ENCODE measurements around the gene GLG1. TPM values are rescaled to one million over a fixed set of nuclear protein-coding genes. Genes with fewer than 3 reads are reported as not detected.

GLG1 gene
- total RNA-seq, 4 donors from 2014 or later, result 72.0 to 170 (median 105) TPM

DNA sequence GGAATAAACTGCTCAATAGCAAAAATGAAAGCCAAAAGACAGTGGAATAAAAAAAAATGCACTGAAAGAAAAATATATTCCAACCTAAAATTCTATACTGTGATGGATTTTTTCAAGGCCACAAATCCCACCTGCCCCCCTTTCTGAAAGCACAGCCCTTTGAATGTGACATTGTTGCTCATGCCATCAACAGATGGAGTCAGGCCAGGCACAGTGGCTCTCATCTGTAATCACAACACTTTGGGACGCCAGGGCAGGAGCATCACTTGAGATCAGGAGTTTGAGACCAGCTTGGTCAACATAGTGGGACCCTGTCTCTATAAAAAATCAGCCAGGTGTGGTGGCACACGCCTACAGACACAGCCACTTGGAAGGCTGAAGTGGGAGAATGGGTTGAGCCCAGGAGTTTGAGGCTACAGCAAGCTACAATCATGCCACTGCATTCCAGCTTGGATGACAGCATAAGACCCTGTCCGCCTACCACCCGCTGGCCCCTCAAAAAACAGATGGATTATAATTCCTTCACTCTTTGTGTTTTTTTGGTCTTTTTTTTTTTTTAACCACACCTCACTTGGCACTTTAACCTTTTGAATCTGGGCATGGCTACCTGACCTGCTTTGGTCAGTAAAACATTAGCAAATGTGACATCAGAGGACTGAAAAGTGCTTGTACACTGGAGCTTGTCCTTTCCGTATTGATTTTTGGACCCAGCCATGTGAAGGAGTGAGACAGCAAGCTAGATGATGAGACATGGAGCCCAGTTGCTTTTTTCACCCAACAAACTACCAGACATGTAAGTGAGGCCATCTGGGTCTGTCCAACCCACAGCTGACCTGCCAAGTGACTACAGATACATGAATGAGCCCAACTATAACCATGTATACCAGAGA, 36.3 kb downstream of the GLG1 start:
- Histone ChIP-seq H3K4me1 (peaks cover 26 to 48% of the 10 kb centered on the region in 2 donors), H3K4me3 (no peak overlapping the region), H3K36me3 (no peaks in the 10 kb centered on the region), H3K27me3 (no peaks in the 10 kb centered on the region), H3K9me3 (no peaks in the 10 kb centered on the region), H3K27ac (no peak overlapping the region)
- in situ Hi-C loops (cut with MboI; ENCODE audit: low sequenced_read_pairs in 4 of 4) (no loop called here), intact Hi-C loops (cut with DNase I; ENCODE audit: low total_unique reads) (no loop called here)
- DNase-seq (no peak), ATAC-seq (no peak)
- no peak for TF ChIP-seq POLR2A (IDR thresholded peaks at IDR 0.05)
- TF ChIP-seq, protein P1, sequence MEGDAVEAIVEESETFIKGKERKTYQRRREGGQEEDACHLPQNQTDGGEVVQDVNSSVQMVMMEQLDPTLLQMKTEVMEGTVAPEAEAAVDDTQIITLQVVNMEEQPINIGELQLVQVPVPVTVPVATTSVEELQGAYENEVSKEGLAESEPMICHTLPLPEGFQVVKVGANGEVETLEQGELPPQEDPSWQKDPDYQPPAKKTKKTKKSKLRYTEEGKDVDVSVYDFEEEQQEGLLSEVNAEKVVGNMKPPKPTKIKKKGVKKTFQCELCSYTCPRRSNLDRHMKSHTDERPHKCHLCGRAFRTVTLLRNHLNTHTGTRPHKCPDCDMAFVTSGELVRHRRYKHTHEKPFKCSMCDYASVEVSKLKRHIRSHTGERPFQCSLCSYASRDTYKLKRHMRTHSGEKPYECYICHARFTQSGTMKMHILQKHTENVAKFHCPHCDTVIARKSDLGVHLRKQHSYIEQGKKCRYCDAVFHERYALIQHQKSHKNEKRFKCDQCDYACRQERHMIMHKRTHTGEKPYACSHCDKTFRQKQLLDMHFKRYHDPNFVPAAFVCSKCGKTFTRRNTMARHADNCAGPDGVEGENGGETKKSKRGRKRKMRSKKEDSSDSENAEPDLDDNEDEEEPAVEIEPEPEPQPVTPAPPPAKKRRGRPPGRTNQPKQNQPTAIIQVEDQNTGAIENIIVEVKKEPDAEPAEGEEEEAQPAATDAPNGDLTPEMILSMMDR (IDR thresholded peaks at IDR 0.05 in 4 of 5, conservative IDR thresholded peaks at IDR 0.05 in 1 of 5), result no peak

DNA sequence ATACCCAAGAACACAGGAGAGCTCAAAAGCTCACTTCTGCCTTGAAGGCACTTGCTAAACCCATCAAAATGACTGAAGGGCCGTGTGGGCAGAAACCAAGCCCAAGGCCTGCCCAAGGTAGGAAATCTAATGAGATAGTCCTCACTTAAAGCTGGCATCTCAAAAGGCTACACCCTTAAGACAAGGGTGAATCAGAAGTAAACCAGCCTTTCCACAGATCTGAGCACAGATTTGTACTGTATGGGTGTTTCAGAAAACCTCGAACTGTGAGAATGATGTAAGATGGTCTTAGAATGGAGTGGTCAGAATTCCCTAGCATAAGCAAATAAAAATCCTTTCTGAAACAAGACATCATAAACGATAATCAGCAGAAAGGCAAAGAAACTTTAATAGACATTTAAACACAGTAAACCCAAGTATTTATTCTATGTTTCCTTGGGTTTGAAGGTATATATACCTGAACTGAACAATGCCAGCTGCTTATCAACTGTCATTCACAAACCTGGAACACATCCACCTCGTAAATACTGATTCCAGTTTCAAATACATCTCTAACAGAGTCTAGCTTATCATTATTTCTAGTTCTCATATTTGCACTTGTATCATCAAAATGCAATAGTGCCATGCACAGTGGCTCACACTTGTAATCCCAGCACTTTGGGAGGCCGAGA, 37.8 kb downstream of the GLG1 start:
- H3K4me1 ChIP-seq, result peaks cover 22 to 43% of the 10 kb centered on the region in 2 donors
- intact Hi-C loops (cut with DNase I; ENCODE audit: low total_unique reads), result no loop called here

DNA sequence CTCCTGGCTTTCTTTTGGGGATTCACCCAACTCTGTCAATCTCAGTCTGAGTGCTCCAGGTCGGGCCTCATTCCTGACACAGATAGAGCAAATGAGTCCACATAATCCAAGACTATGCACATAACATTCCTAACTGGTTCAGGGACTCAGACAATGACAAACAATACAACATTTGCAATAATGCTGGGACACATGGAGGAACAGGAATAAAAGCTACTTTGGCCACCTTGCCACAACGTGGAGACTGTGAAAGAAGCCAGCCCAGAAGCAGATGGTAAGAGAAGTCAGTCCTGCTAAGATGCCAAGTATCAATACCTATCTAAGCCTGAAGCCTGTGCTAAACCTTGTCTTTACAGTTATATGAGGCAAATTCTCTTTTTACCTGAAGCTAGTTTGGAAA, 39.0 kb downstream of the GLG1 start:
- DNase-seq (no peak), ATAC-seq (no peak)
- no peak overlapping the region for H3K27ac ChIP-seq
- intact Hi-C loops (cut with DNase I; ENCODE audit: low total_unique reads) (no loop called here), in situ Hi-C loops (cut with MboI; ENCODE audit: low sequenced_read_pairs in 4 of 4) (no loop called here)
- no peak overlapping the region for H3K4me3 ChIP-seq
- no peaks in the 10 kb centered on the region for H3K36me3 ChIP-seq
- peaks cover 34 to 52% of the 10 kb centered on the region in 2 donors for H3K4me1 ChIP-seq
- TF ChIP-seq, protein P1 (IDR thresholded peaks at IDR 0.05 in 4 of 5, conservative IDR thresholded peaks at IDR 0.05 in 1 of 5), result no peak
- TF ChIP-seq POLR2A (IDR thresholded peaks at IDR 0.05), result no peak
- no peaks in the 10 kb centered on the region for H3K9me3 ChIP-seq
- no peaks in the 10 kb centered on the region for H3K27me3 ChIP-seq

More for the DNA sequence above, 37.8 kb downstream of the GLG1 start:
- in situ Hi-C loops (cut with MboI; ENCODE audit: low sequenced_read_pairs in 4 of 4), result no loop called here
- no peak for TF ChIP-seq POLR2A (IDR thresholded peaks at IDR 0.05)
- TF ChIP-seq, protein P1 (IDR thresholded peaks at IDR 0.05 in 4 of 5, conservative IDR thresholded peaks at IDR 0.05 in 1 of 5), result no peak
- Histone ChIP-seq H3K27ac (no peak overlapping the region), H3K9me3 (no peaks in the 10 kb centered on the region), H3K4me3 (no peak overlapping the region), H3K36me3 (no peaks in the 10 kb centered on the region), H3K27me3 (no peaks in the 10 kb centered on the region)
- ATAC-seq, result no peak
- DNase-seq, result no peak

GRCh38 chr16:74565378-74565777, 41.5 kb downstream of the GLG1 start:
- ATAC-seq (no peak), DNase-seq (no peak)
- in situ Hi-C loops (cut with MboI; ENCODE audit: low sequenced_read_pairs in 4 of 4) (no loop called here), intact Hi-C loops (cut with DNase I; ENCODE audit: low total_unique reads) (no loop called here)
- Histone ChIP-seq H3K4me3 (no peak overlapping the region), H3K27me3 (no peaks in the 10 kb centered on the region), H3K4me1 (peaks cover 54 to 61% of the 10 kb centered on the region in 2 donors), H3K9me3 (no peaks in the 10 kb centered on the region), H3K36me3 (no peaks in the 10 kb centered on the region), H3K27ac (no peak overlapping the region)
- TF ChIP-seq POLR2A (IDR thresholded peaks at IDR 0.05), result no peak
- TF ChIP-seq, protein P1 (IDR thresholded peaks at IDR 0.05 in 4 of 5, conservative IDR thresholded peaks at IDR 0.05 in 1 of 5), result no peak
